Nephron (organoid): ENCODE measurements around the gene KCNQ5.

ENCODE experiments used
- H3K27ac Mint-ChIP-seq, 3 experiments: 2 replicates each; pipeline ENCODE4 v1.8.0; 2020; ENCODE audit warnings: mixed read lengths in 3 of 3, mild to moderate bottlenecking in 2 of 3, moderate library complexity in 1 of 3
- H3K27me3 Mint-ChIP-seq: 2 replicates; pipeline ENCODE4 v1.8.0; 2021; ENCODE audit warnings: low read depth, mild to moderate bottlenecking, moderate library complexity, mixed read lengths
- H3K36me3 Mint-ChIP-seq: 2 replicates; pipeline ENCODE4 v1.8.0; 2020; ENCODE audit warnings: low read depth, mixed read lengths
- H3K4me1 Mint-ChIP-seq: 2 replicates; pipeline ENCODE4 v1.8.0; 2020; ENCODE audit warnings: mixed read lengths
- H3K4me3 Mint-ChIP-seq, 3 experiments: 2 replicates each; pipeline ENCODE4 v1.8.0; 2020; ENCODE audit warnings: mild to moderate bottlenecking in 3 of 3, mixed read lengths in 3 of 3, moderate library complexity in 2 of 3
- H3K9me3 Mint-ChIP-seq: 2 replicates; pipeline ENCODE4 v1.8.0; 2020; ENCODE audit warnings: mixed read lengths
- CTCF ChIP-seq, 3 experiments: fragments of 200-600 bp; sonication (generic); IDR thresholded peaks; one replicate each; pipeline ENCODE4 v1.5.0; 2021; ENCODE audit warnings: antibody characterized with exemption in 3 of 3; ENCODE audit not compliant: unreplicated experiment in 3 of 3

The KCNQ5 gene

GRCh38 chr6:72948153-72948552 lies 326.3 kb downstream of the KCNQ5 start:
- Mint-ChIP-seq H3K27me3 (no peaks in the 10 kb centered on the region), H3K36me3 (no peaks in the 10 kb centered on the region), H3K4me1 (no peaks in the 10 kb centered on the region), H3K27ac (no peak overlapping the region), H3K4me3 (no peak overlapping the region), H3K9me3 (no peaks in the 10 kb centered on the region)
- no peak for TF ChIP-seq CTCF (IDR thresholded peaks at IDR 0.05; ENCODE audit: unreplicated experiment in 3 of 3)

- H3K27me3 Mint-ChIP-seq = no peaks in the 10 kb centered on the region
- no peaks in the 10 kb centered on the region for H3K9me3 Mint-ChIP-seq
- peaks cover 19% of the 10 kb centered on the region for H3K4me1 Mint-ChIP-seq
- TF ChIP-seq CTCF (IDR thresholded peaks at IDR 0.05; ENCODE audit: unreplicated experiment in 3 of 3) = no peak
- H3K27ac Mint-ChIP-seq = no peak overlapping the region
- H3K4me3 Mint-ChIP-seq = no peak overlapping the region
- H3K36me3 Mint-ChIP-seq = no peaks in the 10 kb centered on the region
These were observed 328.4 kb downstream of the KCNQ5 start for GRCh38 chr6:72950114-72950860.

- Mint-ChIP-seq H3K9me3 (no peaks in the 10 kb centered on the region), H3K4me3 (no peak overlapping the region), H3K36me3 (no peaks in the 10 kb centered on the region), H3K4me1 (peaks cover 28% of the 10 kb centered on the region), H3K27ac (peak overlapping the region; percentile 55 to 79 (median 77)), H3K27me3 (no peaks in the 10 kb centered on the region)
- no peak for TF ChIP-seq CTCF (IDR thresholded peaks at IDR 0.05; ENCODE audit: unreplicated experiment in 3 of 3)
These were observed 331.2 kb downstream of the KCNQ5 start for GRCh38 chr6:72952808-72953630.

GRCh38 chr6:72953971-72954381 lies 332.1 kb downstream of the KCNQ5 start:
- Mint-ChIP-seq H3K36me3 (no peaks in the 10 kb centered on the region), H3K4me3 (peak overlapping the region in 1 of 3 experiments; percentile 4), H3K4me1 (peaks cover 28% of the 10 kb centered on the region), H3K9me3 (no peaks in the 10 kb centered on the region), H3K27me3 (no peaks in the 10 kb centered on the region), H3K27ac (peak overlapping the region; percentile 55 to 79 (median 74))
- TF ChIP-seq CTCF (IDR thresholded peaks at IDR 0.05; ENCODE audit: unreplicated experiment in 3 of 3) = no peak

- Mint-ChIP-seq H3K27ac (peak overlapping the region; percentile 55 to 79 (median 74)), H3K4me1 (peaks cover 32% of the 10 kb centered on the region), H3K36me3 (no peaks in the 10 kb centered on the region), H3K9me3 (no peaks in the 10 kb centered on the region), H3K4me3 (no peak overlapping the region), H3K27me3 (no peaks in the 10 kb centered on the region)
- TF ChIP-seq CTCF (IDR thresholded peaks at IDR 0.05; ENCODE audit: unreplicated experiment in 3 of 3) = no peak
These were observed 332.9 kb downstream of the KCNQ5 start for GRCh38 chr6:72954716-72955115.
